ENCODE data around the gene TDRD3. TPM values are rescaled to one million over a fixed set of nuclear protein-coding genes. Genes with fewer than 3 reads are reported as not detected.

The TDRD3 gene
- total RNA-seq, 3 donors from 2014 or later: 30.6 to 52.1 (median 32.1) TPM

DNA sequence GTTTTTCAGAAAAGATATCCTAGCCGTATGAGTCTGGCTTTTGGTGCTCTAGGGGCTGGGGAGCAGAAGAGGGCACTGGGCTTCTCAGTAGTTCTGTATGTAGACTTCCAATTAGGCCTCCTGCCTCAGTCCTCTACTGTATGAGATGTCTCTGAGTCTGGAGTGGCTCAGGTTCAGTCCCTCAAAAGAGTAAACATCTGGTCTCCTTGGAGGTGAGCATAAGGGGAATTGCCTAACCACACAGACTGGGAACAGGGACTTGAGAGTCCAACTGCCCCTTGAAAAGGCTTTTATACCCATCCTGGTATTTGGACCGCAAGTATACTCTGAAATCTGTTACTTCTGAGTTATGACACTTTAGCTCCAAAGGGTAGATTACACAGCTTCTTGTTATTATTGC is 214.5 kb downstream of the TDRD3 start:
- no peak for DNase-seq (ENCODE audit: low spot score in 2 of 2)
- H3K27ac ChIP-seq: no peak overlapping the region
- no peaks in the 10 kb centered on the region for H3K4me1 ChIP-seq
- H3K27me3 ChIP-seq: peaks cover 0 to 4% of the 10 kb centered on the region in 2 donors
- no peak for TF ChIP-seq POLR2A (IDR thresholded peaks at IDR 0.05)
- TF ChIP-seq, protein P1, sequence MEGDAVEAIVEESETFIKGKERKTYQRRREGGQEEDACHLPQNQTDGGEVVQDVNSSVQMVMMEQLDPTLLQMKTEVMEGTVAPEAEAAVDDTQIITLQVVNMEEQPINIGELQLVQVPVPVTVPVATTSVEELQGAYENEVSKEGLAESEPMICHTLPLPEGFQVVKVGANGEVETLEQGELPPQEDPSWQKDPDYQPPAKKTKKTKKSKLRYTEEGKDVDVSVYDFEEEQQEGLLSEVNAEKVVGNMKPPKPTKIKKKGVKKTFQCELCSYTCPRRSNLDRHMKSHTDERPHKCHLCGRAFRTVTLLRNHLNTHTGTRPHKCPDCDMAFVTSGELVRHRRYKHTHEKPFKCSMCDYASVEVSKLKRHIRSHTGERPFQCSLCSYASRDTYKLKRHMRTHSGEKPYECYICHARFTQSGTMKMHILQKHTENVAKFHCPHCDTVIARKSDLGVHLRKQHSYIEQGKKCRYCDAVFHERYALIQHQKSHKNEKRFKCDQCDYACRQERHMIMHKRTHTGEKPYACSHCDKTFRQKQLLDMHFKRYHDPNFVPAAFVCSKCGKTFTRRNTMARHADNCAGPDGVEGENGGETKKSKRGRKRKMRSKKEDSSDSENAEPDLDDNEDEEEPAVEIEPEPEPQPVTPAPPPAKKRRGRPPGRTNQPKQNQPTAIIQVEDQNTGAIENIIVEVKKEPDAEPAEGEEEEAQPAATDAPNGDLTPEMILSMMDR (IDR thresholded peaks at IDR 0.05): no peak
- TF ChIP-seq POLR2AphosphoS5 (IDR thresholded peaks at IDR 0.05): no peak
- intact Hi-C loops (cut with DNase I; ENCODE audit: low total_unique reads): no loop called here
- no peaks in the 10 kb centered on the region for H3K36me3 ChIP-seq
- no peaks in the 10 kb centered on the region for H3K9me3 ChIP-seq
- no peak overlapping the region for H3K4me3 ChIP-seq

DNA sequence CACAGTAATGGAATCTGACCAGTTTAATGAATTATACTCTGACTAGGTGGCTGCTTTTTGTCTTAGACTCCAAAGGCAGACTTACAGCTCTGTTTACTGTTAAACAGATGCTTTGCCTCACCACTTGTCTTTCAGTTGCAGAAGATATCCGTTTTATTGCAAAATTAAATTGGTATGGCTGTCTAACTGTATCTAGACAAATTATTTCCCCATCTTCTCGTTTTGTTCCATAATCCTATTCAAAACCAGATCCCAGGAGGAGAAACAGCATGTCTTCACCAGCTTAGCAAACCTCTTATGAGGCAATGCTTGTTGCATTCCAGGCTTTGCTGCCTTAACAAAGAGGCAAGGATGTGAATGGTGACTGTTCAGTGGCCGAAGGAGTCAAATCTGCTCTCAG is 215.6 kb downstream of the TDRD3 start:
- peaks cover 0 to 4% of the 10 kb centered on the region in 2 donors for H3K27me3 ChIP-seq
- H3K9me3 ChIP-seq: no peaks in the 10 kb centered on the region
- H3K27ac ChIP-seq: no peak overlapping the region
- intact Hi-C loops (cut with DNase I; ENCODE audit: low total_unique reads): no loop called here
- H3K4me1 ChIP-seq: no peaks in the 10 kb centered on the region
- TF ChIP-seq POLR2A (IDR thresholded peaks at IDR 0.05) (no peak), POLR2AphosphoS5 (IDR thresholded peaks at IDR 0.05) (no peak)
- TF ChIP-seq, protein P1 (IDR thresholded peaks at IDR 0.05): no peak
- no peak for DNase-seq (ENCODE audit: low spot score in 2 of 2)
- H3K36me3 ChIP-seq: no peaks in the 10 kb centered on the region
- no peak overlapping the region for H3K4me3 ChIP-seq

DNA sequence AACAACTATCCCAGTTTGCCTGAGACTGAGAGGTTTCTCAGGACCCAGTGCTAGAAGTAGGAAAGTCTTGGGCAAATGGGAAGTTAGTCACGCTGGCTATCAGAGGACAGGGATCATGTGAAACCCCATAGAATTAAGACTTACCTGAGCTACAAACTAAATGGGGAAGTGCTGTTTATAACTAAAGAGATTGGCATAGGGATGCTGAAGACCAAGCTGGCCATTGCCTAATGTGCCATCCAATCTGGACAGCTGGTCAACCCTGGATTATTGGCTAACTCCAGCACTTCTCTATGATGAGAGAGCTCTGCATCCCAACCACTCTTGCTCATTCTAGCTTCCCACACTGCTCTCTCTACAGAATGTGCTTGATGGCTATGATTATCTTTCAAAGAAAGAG is 216.1 kb downstream of the TDRD3 start:
- no peaks in the 10 kb centered on the region for H3K4me1 ChIP-seq
- no peak overlapping the region for H3K27ac ChIP-seq
- no peaks in the 10 kb centered on the region for H3K9me3 ChIP-seq
- H3K27me3 ChIP-seq: peaks cover 0 to 4% of the 10 kb centered on the region in 2 donors
- H3K36me3 ChIP-seq: no peaks in the 10 kb centered on the region
- H3K4me3 ChIP-seq: no peak overlapping the region
- intact Hi-C loops (cut with DNase I; ENCODE audit: low total_unique reads): no loop called here
- TF ChIP-seq POLR2A (IDR thresholded peaks at IDR 0.05) (no peak), POLR2AphosphoS5 (IDR thresholded peaks at IDR 0.05) (no peak)
- TF ChIP-seq, protein P1 (IDR thresholded peaks at IDR 0.05): no peak
- no peak for DNase-seq (ENCODE audit: low spot score in 2 of 2)

DNA sequence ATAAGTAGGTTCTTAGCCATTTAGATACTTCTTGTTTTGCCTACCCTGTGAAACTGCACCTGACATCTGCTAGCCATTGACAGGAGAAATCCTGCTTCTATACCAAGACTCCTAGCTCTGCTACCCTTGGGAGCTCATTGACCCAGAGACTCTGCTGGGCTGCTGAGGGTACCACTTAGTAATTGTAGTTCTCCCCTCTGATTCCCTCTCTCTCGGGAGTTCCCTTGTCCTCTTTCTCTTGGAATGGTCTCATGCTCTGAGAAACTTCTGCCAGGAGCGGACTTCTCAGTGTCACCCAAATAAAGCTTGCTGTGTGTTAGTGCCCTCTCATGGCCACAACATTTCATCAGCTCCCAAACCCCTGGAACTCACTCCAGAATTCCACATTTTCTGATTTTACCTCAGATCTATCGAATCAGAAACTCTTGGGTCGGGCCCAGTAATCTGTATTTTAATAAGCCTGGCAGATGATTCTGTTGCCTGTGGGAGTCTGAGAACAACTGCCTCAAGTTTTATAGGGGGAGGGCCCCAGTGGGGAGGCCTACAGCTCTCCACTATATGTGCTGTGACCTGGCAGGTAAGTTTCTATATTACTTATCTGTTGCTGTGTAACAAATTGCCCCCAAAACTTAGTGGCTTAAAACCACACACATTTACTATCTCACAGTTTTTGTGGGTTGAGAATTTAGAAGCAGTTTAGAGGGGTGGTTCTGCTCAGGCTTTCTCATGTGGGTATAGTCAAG is 221.1 kb downstream of the TDRD3 start:
- Histone ChIP-seq H3K27ac (no peak overlapping the region), H3K4me1 (no peaks in the 10 kb centered on the region), H3K9me3 (no peaks in the 10 kb centered on the region), H3K4me3 (no peak overlapping the region), H3K36me3 (no peaks in the 10 kb centered on the region), H3K27me3 (peaks cover 0 to 4% of the 10 kb centered on the region in 2 donors)
- no peak for DNase-seq (ENCODE audit: low spot score in 2 of 2)
- intact Hi-C loops (cut with DNase I; ENCODE audit: low total_unique reads): no loop called here
- TF ChIP-seq, protein P1 (IDR thresholded peaks at IDR 0.05): no peak
- no peak for TF ChIP-seq POLR2A (IDR thresholded peaks at IDR 0.05)
- TF ChIP-seq POLR2AphosphoS5 (IDR thresholded peaks at IDR 0.05): no peak

DNA sequence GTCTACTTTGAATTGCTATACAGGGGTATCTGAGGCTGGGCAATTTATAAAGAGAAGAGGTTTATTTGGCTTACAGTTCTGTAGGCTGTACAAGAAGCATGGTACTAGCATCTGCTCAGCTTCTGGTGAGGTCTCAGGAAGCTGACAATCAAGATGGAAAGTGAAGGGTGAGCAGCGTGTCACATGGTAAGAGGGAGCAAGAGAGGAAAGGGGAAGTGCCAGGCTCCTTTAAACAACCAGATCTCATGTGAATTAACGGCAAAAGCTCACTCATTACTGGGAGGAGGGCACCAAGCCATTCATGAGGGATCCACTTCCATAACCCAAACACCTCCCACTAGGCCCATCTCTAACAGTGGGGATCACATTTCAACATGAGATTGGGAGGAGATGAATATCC is 222.4 kb downstream of the TDRD3 start:
- DNase-seq (ENCODE audit: low spot score in 2 of 2): no peak
- TF ChIP-seq POLR2AphosphoS5 (IDR thresholded peaks at IDR 0.05) (no peak), POLR2A (IDR thresholded peaks at IDR 0.05) (no peak)
- TF ChIP-seq, protein P1 (IDR thresholded peaks at IDR 0.05): no peak
- Histone ChIP-seq H3K27ac (no peak overlapping the region), H3K4me1 (no peaks in the 10 kb centered on the region), H3K9me3 (no peaks in the 10 kb centered on the region), H3K27me3 (peaks cover 0 to 2% of the 10 kb centered on the region in 2 donors), H3K36me3 (no peaks in the 10 kb centered on the region), H3K4me3 (no peak overlapping the region)
- intact Hi-C loops (cut with DNase I; ENCODE audit: low total_unique reads): no loop called here

Measured in breast epithelium (tissue), 4 donors.